Measurements from ENCODE around the gene SORCS2.

The SORCS2 gene

GRCh38 chr4:7343950-7344349 lies 151.6 kb downstream of the SORCS2 start:
- ChIA-PET CTCF (no interaction called here), POLR2A (no interaction called here)
- no peak overlapping the region for H3K4me3 ChIP-seq (ENCODE audit: low read depth, low read length)
- no peak for DNase-seq (ENCODE audit: low read depth, low spot score)
- TF ChIP-seq CTCF (IDR thresholded peaks at IDR 0.05; ENCODE audit: insufficient read depth, low read length, missing control alignments), result no peak

DNA sequence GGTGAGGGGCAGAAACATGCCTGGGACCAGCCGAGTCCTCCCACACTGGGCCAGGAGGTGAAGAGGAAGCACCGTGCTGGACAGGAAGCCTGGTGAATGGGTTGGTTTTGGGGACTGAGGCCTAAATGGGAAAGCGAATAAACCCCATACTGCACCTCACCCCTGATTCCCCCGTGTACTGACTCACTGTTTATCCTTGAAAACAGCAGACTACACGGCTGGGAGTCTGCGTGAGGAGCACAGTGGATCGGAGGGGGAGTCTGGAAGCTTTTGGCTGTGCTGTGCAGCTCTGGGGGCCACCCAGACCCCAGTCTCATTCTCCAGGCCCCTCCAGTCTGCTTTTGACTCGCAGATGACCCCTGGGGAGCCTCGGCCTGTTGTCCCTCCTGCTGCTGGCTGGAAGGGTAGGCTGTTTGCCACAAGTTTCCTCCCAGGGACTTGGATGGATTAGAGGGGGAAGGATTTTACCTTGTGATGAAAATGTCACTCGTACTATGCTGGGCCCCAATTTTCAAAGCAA lies 152.4 kb downstream of the SORCS2 start:
- POLR2A ChIA-PET, result no interaction called here
- CTCF ChIA-PET, result interaction anchor here (1.0 to 1.3 kb wide), 2 partner anchors 9 to 153 kb away, joined by 4 to 5 read pairs; partner anchors contain the start of gene SORCS2

DNA sequence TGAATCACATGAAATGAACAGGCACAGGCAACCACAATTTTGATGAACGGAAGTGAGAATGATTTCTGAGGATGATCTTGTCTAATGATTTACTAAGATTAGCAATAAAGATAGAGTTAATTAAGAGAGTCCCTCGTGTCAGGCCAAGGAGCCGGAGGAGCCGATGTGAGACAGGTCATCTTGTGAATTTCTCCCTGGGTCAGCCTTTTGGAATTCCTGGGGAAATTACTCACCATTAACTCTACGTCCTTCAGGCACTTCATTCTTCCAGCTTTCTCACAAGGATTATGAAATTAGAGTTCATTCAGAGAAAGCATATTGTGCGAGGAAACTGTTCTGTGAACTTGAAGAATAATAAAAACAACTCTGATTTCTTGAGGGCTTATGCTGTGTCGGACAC lies 155.6 kb downstream of the SORCS2 start:
- no peak for DNase-seq (ENCODE audit: low read depth, low spot score)
- H3K4me3 ChIP-seq (ENCODE audit: low read depth, low read length), result no peak overlapping the region
- ChIA-PET POLR2A (no interaction called here), CTCF (interaction anchor here (4.0 kb wide), 1 partner anchor 13 kb away, joined by 23 read pairs; no protein-coding TSS in a partner anchor)
- no peak for TF ChIP-seq CTCF (IDR thresholded peaks at IDR 0.05; ENCODE audit: insufficient read depth, low read length, missing control alignments)

More for the DNA sequence above, 152.4 kb downstream of the SORCS2 start:
- DNase-seq (ENCODE audit: low read depth, low spot score), result no peak
- no peak overlapping the region for H3K4me3 ChIP-seq (ENCODE audit: low read depth, low read length)
- TF ChIP-seq CTCF (IDR thresholded peaks at IDR 0.05; ENCODE audit: insufficient read depth, low read length, missing control alignments), result no peak

DNA sequence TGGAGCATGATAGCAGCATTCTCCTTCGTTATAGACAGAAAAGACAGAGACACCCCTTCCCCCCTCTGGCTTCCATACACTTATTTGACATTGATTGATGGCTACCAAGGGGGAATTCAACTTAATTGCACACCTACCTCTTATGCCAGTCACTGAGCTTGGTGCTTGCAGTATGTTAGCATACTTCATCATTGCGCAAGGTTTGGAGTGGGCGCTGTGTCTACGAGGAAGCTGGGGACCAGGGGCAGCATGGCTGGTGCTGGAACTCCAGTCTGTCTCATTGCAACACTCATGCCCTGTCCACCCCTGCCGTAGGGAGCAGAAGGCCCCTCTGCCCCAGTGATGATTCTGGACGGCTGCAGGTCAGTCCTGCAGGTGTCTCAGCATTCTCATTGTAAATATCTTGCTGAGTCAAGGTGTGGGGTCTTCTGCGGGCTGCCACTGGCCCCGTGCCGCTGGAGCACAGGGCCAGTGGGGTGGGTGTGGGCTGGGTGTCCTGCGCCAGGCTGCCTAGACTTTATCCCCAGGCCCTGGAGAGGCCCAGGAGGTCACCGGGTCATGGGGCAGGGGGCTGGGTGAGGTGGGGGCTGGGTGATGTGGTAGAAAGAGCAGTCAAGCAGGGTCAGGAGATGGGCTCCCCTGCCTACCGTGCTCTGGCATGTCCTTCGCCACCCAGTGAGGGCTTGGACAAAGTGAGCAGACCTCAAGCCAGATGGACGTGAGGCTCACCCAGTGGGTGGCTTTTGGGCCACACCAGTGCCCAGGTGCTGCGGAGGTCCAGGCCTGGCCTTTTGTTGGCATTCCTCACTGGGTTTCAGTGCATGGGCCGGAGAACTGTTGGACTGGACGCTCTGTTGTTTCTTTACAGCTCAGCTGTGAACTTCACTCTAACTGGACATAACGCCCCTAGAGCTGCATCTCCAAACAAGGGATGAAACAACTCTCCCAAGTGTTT lies 156.9 kb downstream of the SORCS2 start:
- ChIA-PET POLR2A (no interaction called here), CTCF (interaction anchor here (4.0 kb wide), 1 partner anchor 14 kb away, joined by 23 read pairs; no protein-coding TSS in a partner anchor)
- DNase-seq (ENCODE audit: low read depth, low spot score), result no peak
- no peak for TF ChIP-seq CTCF (IDR thresholded peaks at IDR 0.05; ENCODE audit: insufficient read depth, low read length, missing control alignments)
- no peak overlapping the region for H3K4me3 ChIP-seq (ENCODE audit: low read depth, low read length)

- H3K4me3 ChIP-seq (ENCODE audit: low read depth, low read length), result no peak overlapping the region
- DNase-seq (ENCODE audit: low read depth, low spot score), result no peak
- CTCF ChIA-PET, result no interaction called here
- no peak for TF ChIP-seq CTCF (IDR thresholded peaks at IDR 0.05; ENCODE audit: insufficient read depth, low read length, missing control alignments)
- POLR2A ChIA-PET, result no interaction called here
Measured at GRCh38 chr4:7350396-7350795, 158.1 kb downstream of the SORCS2 start.

- ChIA-PET CTCF (no interaction called here), POLR2A (no interaction called here)
- DNase-seq (ENCODE audit: low read depth, low spot score), result no peak
- no peak overlapping the region for H3K4me3 ChIP-seq (ENCODE audit: low read depth, low read length)
- no peak for TF ChIP-seq CTCF (IDR thresholded peaks at IDR 0.05; ENCODE audit: insufficient read depth, low read length, missing control alignments)
Measured at GRCh38 chr4:7351014-7351413, 158.7 kb downstream of the SORCS2 start.
